Breast epithelium (tissue), 4 donors: ENCODE results near the gene FOSL1. TPM values are rescaled to one million over a fixed set of nuclear protein-coding genes. Genes with fewer than 3 reads are reported as not detected.
A peak's percentile ranks its signal among the peaks of the same experiment; 100 is the strongest.

Source experiments
- DNase-seq, 2 donors: peaks; one replicate each; pipeline ENCODE4 v3.0.0-alpha.2; 2019; ENCODE audit warnings: low spot score in 2 of 2
- H3K27ac ChIP-seq, 2 donors: fragments of 200-600 bp; sonication (generic) in 1 of 2; one replicate each; pipeline ENCODE4 v1.5.1; 2016 to 2019; ENCODE audit warnings: mild to moderate bottlenecking in 1 of 2
- H3K27me3 ChIP-seq, 2 donors: fragments of 200-600 bp; sonication (generic) in 1 of 2; one replicate each; pipeline versions ENCODE4 v1.5.1 to v1.6.0; 2017 to 2019; ENCODE audit warnings: control low read depth in 1 of 2, mild to moderate bottlenecking in 1 of 2
- H3K36me3 ChIP-seq: fragments of 200-600 bp; one replicate; pipeline ENCODE4 v1.5.1; 2019
- H3K4me1 ChIP-seq, 2 donors: fragments of 200-600 bp; sonication (generic); one replicate each; pipeline ENCODE4 v1.5.1; 2016 to 2019; ENCODE audit warnings: control low read depth in 1 of 2
- H3K4me3 ChIP-seq, 3 donors: fragments of 200-600 bp; sonication (generic); 1 replicate in 2 of 3; 2 replicates in 1 of 3; pipeline ENCODE4 v1.5.1; 2016 to 2019; ENCODE audit warnings: mild to moderate bottlenecking in 3 of 3, moderate library complexity in 2 of 3
- H3K9me3 ChIP-seq, 2 donors: fragments of 200-600 bp; sonication (generic) in 1 of 2; one replicate each; pipeline ENCODE4 v1.5.1; 2016 to 2019; ENCODE audit warnings: control low read depth in 1 of 2
- POLR2A ChIP-seq: fragments of 450-650 bp; IDR thresholded peaks from one replicate; pipeline ENCODE4 v1.6.1; 2016; ENCODE audit warnings: antibody characterized with exemption, mild to moderate bottlenecking, moderate library complexity
- POLR2AphosphoS5 ChIP-seq, 3 donors: sonication (generic); formaldehyde crosslinking; IDR thresholded peaks; one replicate each; pipeline ENCODE4 v1.6.1; 2017; ENCODE audit warnings: antibody characterized with exemption in 3 of 3
- intact Hi-C: fragments of 100-400 bp; cut with DNase I; formaldehyde crosslinking; loops from one replicate; pipeline ENCODE4 v1.15.1; 2023; ENCODE audit warnings: low total_unique reads
- total RNA-seq, 3 donors: library from RNA; depleted of rRNA; stranded (reverse); fragments of >200 nt; gene quantifications; one replicate each; pipeline ENCODE4 v1.1.0, GENCODE V29; 2016
- TF ChIP-seq, protein P1 (sequence below), 3 donors: fragments of 450-650 bp; IDR thresholded peaks; one replicate each; pipeline ENCODE4 v1.5.1; 2016 to 2017; ENCODE audit warnings: antibody characterized with exemption in 3 of 3, mild to moderate bottlenecking in 3 of 3, moderate library complexity in 3 of 3

The FOSL1 gene
- total RNA-seq, 3 donors from 2014 or later = 2.4 to 17.0 (median 7.2) TPM

DNA sequence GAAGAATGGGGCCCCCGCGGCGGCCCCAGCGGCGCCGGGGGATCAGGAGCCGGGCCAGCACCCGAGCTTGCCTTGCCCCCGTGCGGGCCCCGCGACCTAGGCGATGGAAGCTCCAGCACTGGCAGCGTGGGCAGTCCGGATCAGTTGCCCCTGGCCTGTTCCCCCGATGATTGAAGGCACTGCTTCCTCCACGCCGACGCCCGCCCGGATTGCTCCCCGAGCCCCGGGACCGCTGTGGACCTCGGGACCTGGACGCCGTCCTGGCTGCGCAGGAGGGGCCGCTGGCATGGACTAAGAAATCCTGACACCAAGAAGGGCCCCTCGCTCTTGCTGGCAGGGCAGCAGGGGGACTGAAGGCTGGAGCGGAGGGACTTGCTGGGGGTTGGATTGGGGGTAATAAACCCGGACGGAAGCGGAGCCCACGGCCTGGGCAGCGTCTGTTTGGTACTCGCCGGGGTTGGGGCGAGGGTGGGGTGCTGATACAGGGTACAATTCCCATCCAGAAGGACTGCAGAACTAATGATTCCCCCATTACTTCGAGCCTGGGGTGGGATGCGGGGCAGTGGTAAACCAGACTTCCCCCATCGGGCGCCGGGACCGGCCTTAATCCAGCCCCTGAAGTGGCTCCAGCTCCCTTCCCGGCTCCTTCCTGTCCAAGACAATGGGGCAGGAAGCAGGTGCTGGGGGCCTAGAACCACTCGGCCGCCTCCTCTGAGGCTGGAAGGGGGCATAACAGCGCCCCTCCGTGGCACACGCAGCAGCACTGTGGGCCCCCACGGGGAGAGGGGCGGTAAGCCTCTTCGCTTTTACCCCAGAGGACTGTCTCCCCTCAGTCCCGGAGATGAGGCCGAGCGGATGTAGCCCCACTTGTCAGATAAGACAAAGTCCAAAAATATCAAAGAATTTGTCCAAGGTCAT, 8.7 kb downstream of the FOSL1 start:
- H3K36me3 ChIP-seq = no peaks in the 10 kb centered on the region
- H3K4me1 ChIP-seq = peaks cover 23 to 25% of the 10 kb centered on the region in 2 donors
- H3K27ac ChIP-seq = peak overlapping the region; percentile 94 to 99
- no peak for DNase-seq
- no peak for TF ChIP-seq POLR2A
- TF ChIP-seq, protein P1, sequence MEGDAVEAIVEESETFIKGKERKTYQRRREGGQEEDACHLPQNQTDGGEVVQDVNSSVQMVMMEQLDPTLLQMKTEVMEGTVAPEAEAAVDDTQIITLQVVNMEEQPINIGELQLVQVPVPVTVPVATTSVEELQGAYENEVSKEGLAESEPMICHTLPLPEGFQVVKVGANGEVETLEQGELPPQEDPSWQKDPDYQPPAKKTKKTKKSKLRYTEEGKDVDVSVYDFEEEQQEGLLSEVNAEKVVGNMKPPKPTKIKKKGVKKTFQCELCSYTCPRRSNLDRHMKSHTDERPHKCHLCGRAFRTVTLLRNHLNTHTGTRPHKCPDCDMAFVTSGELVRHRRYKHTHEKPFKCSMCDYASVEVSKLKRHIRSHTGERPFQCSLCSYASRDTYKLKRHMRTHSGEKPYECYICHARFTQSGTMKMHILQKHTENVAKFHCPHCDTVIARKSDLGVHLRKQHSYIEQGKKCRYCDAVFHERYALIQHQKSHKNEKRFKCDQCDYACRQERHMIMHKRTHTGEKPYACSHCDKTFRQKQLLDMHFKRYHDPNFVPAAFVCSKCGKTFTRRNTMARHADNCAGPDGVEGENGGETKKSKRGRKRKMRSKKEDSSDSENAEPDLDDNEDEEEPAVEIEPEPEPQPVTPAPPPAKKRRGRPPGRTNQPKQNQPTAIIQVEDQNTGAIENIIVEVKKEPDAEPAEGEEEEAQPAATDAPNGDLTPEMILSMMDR (IDR thresholded peaks at IDR 0.05) = no peak
- intact Hi-C loops = no loop called here
- no peaks in the 10 kb centered on the region for H3K9me3 ChIP-seq
- no peaks in the 10 kb centered on the region for H3K27me3 ChIP-seq
- H3K4me3 ChIP-seq = peak overlapping the region; percentile 67 to 92 (median 81)

DNA sequence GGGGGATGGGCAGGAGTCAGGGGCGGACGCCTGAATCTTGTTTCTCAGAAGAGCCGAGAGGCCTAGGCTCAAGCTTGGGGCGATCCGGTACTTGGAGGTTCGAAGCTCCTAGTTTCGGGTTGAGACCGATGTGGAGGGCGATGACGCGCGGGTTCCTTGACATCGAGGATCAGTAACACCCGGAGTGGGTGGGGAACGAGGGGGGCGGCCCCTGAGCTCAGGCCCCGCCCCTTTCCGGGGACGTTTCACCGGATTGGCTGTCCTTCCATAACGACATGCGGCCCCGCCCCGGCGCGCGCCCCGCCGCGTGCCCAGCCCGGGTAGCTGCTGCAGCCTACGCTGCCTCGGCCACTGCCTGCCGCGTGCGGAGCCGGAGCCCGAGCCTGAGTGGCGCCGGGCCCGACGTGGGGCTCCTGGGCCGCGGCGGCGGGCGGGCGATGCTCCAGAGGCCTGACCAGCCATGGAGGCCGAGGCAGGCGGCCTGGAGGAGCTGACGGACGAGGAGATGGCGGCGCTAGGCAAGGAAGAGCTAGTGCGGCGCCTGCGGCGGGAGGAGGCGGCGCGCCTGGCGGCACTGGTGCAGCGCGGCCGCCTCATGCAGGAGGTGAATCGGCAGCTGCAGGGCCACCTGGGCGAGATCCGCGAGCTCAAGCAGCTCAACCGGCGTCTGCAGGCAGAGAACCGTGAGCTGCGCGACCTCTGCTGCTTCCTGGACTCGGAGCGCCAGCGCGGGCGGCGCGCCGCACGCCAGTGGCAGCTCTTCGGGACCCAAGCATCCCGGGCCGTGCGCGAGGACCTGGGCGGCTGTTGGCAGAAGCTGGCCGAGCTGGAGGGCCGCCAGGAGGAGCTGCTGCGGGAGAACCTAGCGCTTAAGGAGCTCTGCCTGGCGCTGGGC, 9.6 kb downstream of the FOSL1 start, which contains the start of gene CCDC85B:
TSS of gene CCDC85B (plus strand) at position 350 of the 895 bp plus-strand sequence. CDS start at position 461, 111 bp downstream.
- Histone ChIP-seq H3K27me3 (no peaks in the 10 kb centered on the region), H3K36me3 (no peaks in the 10 kb centered on the region), H3K4me3 (peak within 1 kb of the TSS; percentile 67 to 92 (median 81)), H3K9me3 (no peaks in the 10 kb centered on the region), H3K27ac (peak within 1 kb of the TSS; percentile 94 to 99), H3K4me1 (peaks cover 23 to 25% of the 10 kb centered on the region in 2 donors)
- intact Hi-C loops = loop anchor here (1.0 kb wide), 1 partner anchor 30 kb away; no protein-coding TSS in a partner anchor
- peak; percentile 98 to 99 for DNase-seq
- peak; percentile 52 for TF ChIP-seq POLR2A
- TF ChIP-seq POLR2AphosphoS5 (IDR thresholded peaks at IDR 0.05) = peak; percentile 45 to 91 (median 71)
- TF ChIP-seq, protein P1 (IDR thresholded peaks at IDR 0.05) = peak in 1 of 3 donors; percentile 32

DNA sequence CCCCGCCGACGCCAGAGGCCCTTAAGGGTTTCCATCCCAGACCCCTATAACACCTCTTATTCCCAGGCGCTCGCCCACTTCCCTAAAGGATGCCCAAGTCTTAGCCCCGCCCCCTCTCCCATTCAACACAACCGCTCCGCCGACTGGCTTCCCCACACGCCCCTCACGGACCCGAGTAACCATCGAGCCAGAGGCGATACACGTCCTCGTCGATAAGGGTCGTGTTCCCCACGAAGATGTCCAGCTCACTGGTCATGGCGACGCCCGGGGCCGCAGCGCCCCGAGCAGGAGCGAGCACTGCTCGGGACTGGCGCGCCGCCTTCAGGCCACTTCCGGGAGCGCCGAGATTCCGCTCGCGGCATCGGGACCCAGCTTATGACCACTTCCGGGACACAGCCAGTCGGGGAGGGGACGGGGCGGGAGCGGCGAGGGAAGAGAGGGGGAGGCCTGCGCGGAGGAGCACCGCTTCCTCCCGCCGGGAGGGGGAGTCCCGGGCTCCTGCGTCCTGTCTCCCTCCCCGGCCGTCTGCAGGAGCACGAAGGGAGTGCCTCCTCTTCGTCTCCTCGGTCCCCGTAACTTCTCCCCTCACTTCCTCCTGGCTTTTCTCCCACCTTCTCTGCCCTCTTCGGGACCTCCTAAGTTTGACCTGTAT, 11.9 kb downstream of the FOSL1 start, which contains the start of gene FIBP:
TSS of gene FIBP (minus strand) at position 309 of the 652 bp plus-strand sequence. CDS start at position 256, 53 bp downstream.
- intact Hi-C loops = loop anchor here (10.0 kb wide), 1 partner anchor 77 kb away; the partner anchor contains the start of gene SART1
- Histone ChIP-seq H3K36me3 (no peaks in the 10 kb centered on the region), H3K9me3 (no peaks in the 10 kb centered on the region), H3K4me3 (peak within 1 kb of the TSS; percentile 66 to 92 (median 81)), H3K4me1 (peaks cover 21 to 23% of the 10 kb centered on the region in 2 donors), H3K27me3 (no peaks in the 10 kb centered on the region), H3K27ac (peak within 1 kb of the TSS; percentile 94 to 99)
- peak; percentile 97 to 99 for DNase-seq
- TF ChIP-seq, protein P1 (IDR thresholded peaks at IDR 0.05) = peak; percentile 93 to 98 (median 95)
- TF ChIP-seq POLR2AphosphoS5 (IDR thresholded peaks at IDR 0.05) (peak; percentile 84 to 92 (median 92)), POLR2A (peak; percentile 53)

DNA sequence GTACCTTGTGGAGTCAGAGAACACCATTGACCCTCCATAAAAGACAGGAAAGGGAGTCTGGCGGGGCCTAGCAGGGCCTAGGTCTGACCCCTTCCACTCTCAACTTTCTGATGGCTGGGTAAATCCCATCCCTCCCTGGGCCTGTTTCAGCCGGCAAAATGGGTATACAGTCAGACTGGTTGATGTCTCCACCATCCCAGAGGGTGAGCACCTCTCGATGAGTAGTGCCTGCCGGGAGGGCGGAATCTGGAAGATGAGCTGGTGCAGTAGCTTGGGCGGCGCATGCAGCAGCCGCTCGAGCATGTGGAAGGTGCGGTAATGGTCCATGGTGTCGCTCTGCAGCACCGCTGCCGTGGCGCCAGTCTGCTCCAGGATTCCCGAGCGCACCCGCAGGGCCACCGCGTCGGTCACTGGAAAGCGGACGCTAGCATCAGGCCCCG, 12.4 kb downstream of the FOSL1 start:
- intact Hi-C loops = loop anchor here (10.0 kb wide), 1 partner anchor 77 kb away; the partner anchor contains the start of gene SART1
- no peak for TF ChIP-seq POLR2AphosphoS5 (IDR thresholded peaks at IDR 0.05)
- no peak for DNase-seq
- peak overlapping the region; percentile 94 to 99 for H3K27ac ChIP-seq
- H3K4me3 ChIP-seq = peak overlapping the region; percentile 66 to 92 (median 81)
- peaks cover 16 to 23% of the 10 kb centered on the region in 2 donors for H3K4me1 ChIP-seq
- H3K27me3 ChIP-seq = no peaks in the 10 kb centered on the region
- no peaks in the 10 kb centered on the region for H3K9me3 ChIP-seq
- H3K36me3 ChIP-seq = no peaks in the 10 kb centered on the region
